Loucy (cell line): Measurements from ENCODE around the gene ZNF30.

ENCODE experiments used
- H2AFZ ChIP-seq: fragments of 200-600 bp; sonication (generic); 2 replicates; pipeline ENCODE4 v1.6.0; 2016; ENCODE audit warnings: antibody characterized with exemption, mild to moderate bottlenecking, low read length, moderate library complexity
- H3F3A ChIP-seq: fragments of 200-600 bp; 2 replicates; pipeline ENCODE4 v1.6.0; 2016; ENCODE audit warnings: antibody characterized with exemption, low read depth, mild to moderate bottlenecking
- H3K27me3 ChIP-seq: fragments of 200-600 bp; sonication (generic); 2 replicates; pipeline ENCODE4 v1.6.1; 2014; ENCODE audit warnings: low read length, mild to moderate bottlenecking; ENCODE audit not compliant: insufficient read depth, poor library complexity, severe bottlenecking
- H3K36me3 ChIP-seq: fragments of 200-600 bp; sonication (generic); 2 replicates; pipeline ENCODE4 v1.6.1; 2016; ENCODE audit warnings: low read length; ENCODE audit not compliant: insufficient read depth
- H3K4me1 ChIP-seq: fragments of 200-600 bp; sonication (generic); 2 replicates; pipeline ENCODE4 v1.5.1; 2014; ENCODE audit warnings: low read length, mild to moderate bottlenecking; ENCODE audit not compliant: insufficient read depth, poor library complexity, severe bottlenecking
- H3K4me2 ChIP-seq: fragments of 200-600 bp; sonication (generic); 2 replicates; pipeline ENCODE4 v1.6.0; 2014; ENCODE audit warnings: antibody characterized with exemption, low read length, low read depth, mild to moderate bottlenecking; ENCODE audit not compliant: poor library complexity, severe bottlenecking
- H3K4me3 ChIP-seq: fragments of 200-600 bp; sonication (generic); 2 replicates; pipeline ENCODE4 v1.5.1; 2014; ENCODE audit warnings: low read length, mild to moderate bottlenecking, mixed read lengths; ENCODE audit not compliant: poor library complexity, severe bottlenecking
- H3K79me2 ChIP-seq: fragments of 200-600 bp; sonication (generic); 2 replicates; pipeline ENCODE4 v1.6.1; 2014; ENCODE audit warnings: low read length; ENCODE audit not compliant: insufficient read depth
- H3K9ac ChIP-seq: fragments of 200-600 bp; sonication (generic); 2 replicates; pipeline ENCODE4 v1.6.0; 2014; ENCODE audit warnings: mild to moderate bottlenecking, low read depth, low read length, moderate library complexity; ENCODE audit not compliant: poor library complexity, severe bottlenecking
- H3K9me2 ChIP-seq: fragments of 200-600 bp; sonication (generic); replicated peaks from 2 replicates; pipeline ENCODE4 v1.6.1; 2016; ENCODE audit warnings: low read depth, low read length, mixed read lengths
- H3K9me3 ChIP-seq: fragments of 200-600 bp; sonication (generic); 2 replicates; pipeline ENCODE4 v1.6.1; 2014; ENCODE audit warnings: mild to moderate bottlenecking, antibody characterized with exemption, low read length, low read depth; ENCODE audit not compliant: insufficient read depth
- H4K20me1 ChIP-seq: fragments of 200-600 bp; sonication (generic); 2 replicates; pipeline ENCODE4 v1.6.0; 2014; ENCODE audit warnings: antibody characterized with exemption, low read length, mild to moderate bottlenecking; ENCODE audit not compliant: insufficient read depth, poor library complexity, severe bottlenecking
- EZH2phosphoT487 ChIP-seq: fragments of 200-600 bp; IDR thresholded peaks from 2 replicates; pipeline ENCODE4 v1.6.1; 2018; ENCODE audit warnings: antibody characterized with exemption, mild to moderate bottlenecking, moderate library complexity, borderline replicate concordance
- TF ChIP-seq, protein P1 (sequence below): fragments of 200-600 bp; sonication (generic); conservative IDR thresholded peaks from 2 replicates; pipeline ENCODE4 v1.5.1; 2014; ENCODE audit warnings: mild to moderate bottlenecking, antibody characterized with exemption, low read length

ZNF30 gene

DNA sequence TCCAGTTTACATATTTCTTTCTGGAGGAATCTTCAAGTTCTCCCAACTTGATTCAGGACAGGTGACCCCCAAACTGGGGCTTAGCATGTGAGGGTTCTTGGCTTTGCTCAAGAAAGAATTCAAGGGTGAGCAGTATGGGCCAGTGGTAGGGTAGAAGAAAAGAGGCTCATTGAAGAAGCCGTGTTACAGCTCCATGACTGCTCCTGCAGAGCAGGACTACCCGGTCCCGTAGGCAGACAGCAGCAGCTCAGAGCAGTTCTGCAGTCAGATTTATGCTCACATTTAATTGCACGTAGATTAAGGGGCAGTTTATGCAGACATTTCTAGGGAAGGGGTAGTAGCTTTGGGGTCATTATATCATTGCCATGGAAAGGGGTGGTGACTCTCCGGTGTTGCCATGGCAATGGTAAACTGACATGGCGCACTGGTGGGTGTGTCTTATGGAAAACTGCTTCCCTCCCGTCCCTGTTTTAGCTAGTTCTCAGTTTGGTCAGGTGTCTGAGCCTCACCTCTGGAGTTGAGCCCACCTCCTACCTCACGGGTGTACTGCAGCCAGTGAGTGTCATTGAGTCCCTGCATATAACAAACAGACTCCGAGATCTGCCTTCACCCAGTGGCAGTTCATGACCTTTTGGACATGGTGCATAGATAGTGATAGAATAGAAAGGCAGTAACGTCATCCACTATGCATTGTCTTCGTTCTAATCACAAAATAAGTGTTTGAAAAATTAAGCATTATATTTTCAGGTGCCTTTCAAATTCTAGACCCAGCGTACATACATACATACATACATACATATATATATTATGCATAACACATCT, 53.3 kb downstream of the ZNF30 start:
- Histone ChIP-seq H3K27me3 (no peaks in the 10 kb centered on the region), H3K4me3 (no peak overlapping the region), H3K4me2 (no peak overlapping the region), H3K36me3 (no peaks in the 10 kb centered on the region), H3K9me2 (no peaks in the 10 kb centered on the region), H3K9me3 (peaks cover 3% of the 10 kb centered on the region; the same call in 1 of the 2 replicates), H3F3A (no peaks in the 10 kb centered on the region), H2AFZ (no peak overlapping the region), H3K79me2 (no peaks in the 10 kb centered on the region), H3K4me1 (no peaks in the 10 kb centered on the region), H3K9ac (no peak overlapping the region), H4K20me1 (no peaks in the 10 kb centered on the region)
- TF ChIP-seq, protein P1, sequence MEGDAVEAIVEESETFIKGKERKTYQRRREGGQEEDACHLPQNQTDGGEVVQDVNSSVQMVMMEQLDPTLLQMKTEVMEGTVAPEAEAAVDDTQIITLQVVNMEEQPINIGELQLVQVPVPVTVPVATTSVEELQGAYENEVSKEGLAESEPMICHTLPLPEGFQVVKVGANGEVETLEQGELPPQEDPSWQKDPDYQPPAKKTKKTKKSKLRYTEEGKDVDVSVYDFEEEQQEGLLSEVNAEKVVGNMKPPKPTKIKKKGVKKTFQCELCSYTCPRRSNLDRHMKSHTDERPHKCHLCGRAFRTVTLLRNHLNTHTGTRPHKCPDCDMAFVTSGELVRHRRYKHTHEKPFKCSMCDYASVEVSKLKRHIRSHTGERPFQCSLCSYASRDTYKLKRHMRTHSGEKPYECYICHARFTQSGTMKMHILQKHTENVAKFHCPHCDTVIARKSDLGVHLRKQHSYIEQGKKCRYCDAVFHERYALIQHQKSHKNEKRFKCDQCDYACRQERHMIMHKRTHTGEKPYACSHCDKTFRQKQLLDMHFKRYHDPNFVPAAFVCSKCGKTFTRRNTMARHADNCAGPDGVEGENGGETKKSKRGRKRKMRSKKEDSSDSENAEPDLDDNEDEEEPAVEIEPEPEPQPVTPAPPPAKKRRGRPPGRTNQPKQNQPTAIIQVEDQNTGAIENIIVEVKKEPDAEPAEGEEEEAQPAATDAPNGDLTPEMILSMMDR = no peak
- TF ChIP-seq EZH2phosphoT487 = no peak

GRCh38 chr19:34982275-34982674, 55.6 kb downstream of the ZNF30 start:
- H2AFZ ChIP-seq = no peak overlapping the region

GRCh38 chr19:34983786-34984185, 57.1 kb downstream of the ZNF30 start:
- H3K36me3 ChIP-seq = no peaks in the 10 kb centered on the region
- no peaks in the 10 kb centered on the region for H3K79me2 ChIP-seq
- no peak overlapping the region for H3K4me2 ChIP-seq
- H4K20me1 ChIP-seq = no peaks in the 10 kb centered on the region
- H3K9me2 ChIP-seq = no peaks in the 10 kb centered on the region
- H3K9me3 ChIP-seq = no peaks in the 10 kb centered on the region
- peaks cover 6% of the 10 kb centered on the region for H3K4me1 ChIP-seq
- no peak overlapping the region for H3K4me3 ChIP-seq
- H3F3A ChIP-seq = no peaks in the 10 kb centered on the region
- no peak for TF ChIP-seq EZH2phosphoT487
- TF ChIP-seq, protein P1 = no peak
- H2AFZ ChIP-seq = no peak overlapping the region
- H3K27me3 ChIP-seq = no peaks in the 10 kb centered on the region
- no peak overlapping the region for H3K9ac ChIP-seq

More at GRCh38 chr19:34982275-34982674, 55.6 kb downstream of the ZNF30 start:
- TF ChIP-seq EZH2phosphoT487 = no peak
- TF ChIP-seq, protein P1 = no peak
- H3K9me2 ChIP-seq = no peaks in the 10 kb centered on the region
- H3F3A ChIP-seq = no peaks in the 10 kb centered on the region
- H4K20me1 ChIP-seq = no peaks in the 10 kb centered on the region
- no peaks in the 10 kb centered on the region for H3K27me3 ChIP-seq
- H3K4me2 ChIP-seq = no peak overlapping the region
- H3K4me3 ChIP-seq = no peak overlapping the region
- no peaks in the 10 kb centered on the region for H3K9me3 ChIP-seq
- H3K9ac ChIP-seq = no peak overlapping the region
- H3K36me3 ChIP-seq = no peaks in the 10 kb centered on the region
- H3K4me1 ChIP-seq = peaks cover 6% of the 10 kb centered on the region
- no peaks in the 10 kb centered on the region for H3K79me2 ChIP-seq
